GM10248 (cell line): ENCODE data around the gene LRP1.

Source experiments
- CTCF ChIA-PET: fragments of 300-600 bp; sonication (Branson Sonifier 250); formaldehyde crosslinking; extraction: SDS; loops from one replicate; lab custom pipeline; 2021; ENCODE audit warnings: antibody characterized with exemption; lab: Yijun Ruan, JAX
- POLR2A ChIA-PET: fragments of 350-650 bp; sonication (Branson Sonifier 250); formaldehyde crosslinking; extraction: SDS; loops from one replicate; lab custom pipeline; 2020; ENCODE audit warnings: antibody characterized with exemption; lab: Yijun Ruan, JAX
- DNase-seq: peaks from one replicate; pipeline ENCODE4 v3.0.0; 2012; ENCODE audit errors: extremely low spot score
- CTCF ChIP-seq: IDR thresholded peaks from 2 replicates; pipeline ENCODE4 v1.5.1; 2012; ENCODE audit warnings: mild to moderate bottlenecking, low read depth; ENCODE audit errors: extremely low read depth, missing control alignments, control extremely low read depth

Gene LRP1

GRCh38 chr12:57138526-57139272 lies 10.4 kb downstream of the LRP1 start:
- no peak for DNase-seq
- TF ChIP-seq CTCF: no peak
- POLR2A ChIA-PET: no interaction called here
- CTCF ChIA-PET: interaction anchor here (1.6 kb wide), 1 partner anchor 15 kb away, joined by 5 read pairs; no protein-coding TSS in a partner anchor

GRCh38 chr12:57139796-57140649 lies 11.7 kb downstream of the LRP1 start:
- no peak for TF ChIP-seq CTCF
- CTCF ChIA-PET: interaction anchor here (0.8 to 2.5 kb wide), 4 partner anchors 15 to 74 kb away, joined by 3 to 14 read pairs (median 4); partner anchors contain the start of gene STAT6
- POLR2A ChIA-PET: no interaction called here
- DNase-seq: no peak

GRCh38 chr12:57141249-57141648 lies 13.0 kb downstream of the LRP1 start:
- POLR2A ChIA-PET: no interaction called here
- CTCF ChIA-PET: interaction anchor here (0.8 to 2.5 kb wide), 9 partner anchors 17 to 72 kb away, joined by 3 to 14 read pairs (median 3); partner anchors contain the start of gene STAT6
- no peak for TF ChIP-seq CTCF
- no peak for DNase-seq

- no peak for DNase-seq
- ChIA-PET POLR2A (no interaction called here), CTCF (interaction anchor here (1.1 to 2.5 kb wide), 8 partner anchors 17 to 72 kb away, joined by 3 to 14 read pairs (median 4); partner anchors contain the start of gene STAT6)
Measured at GRCh38 chr12:57142121-57142520, 13.8 kb downstream of the LRP1 start.

GRCh38 chr12:57142727-57143126 lies 14.4 kb downstream of the LRP1 start:
- ChIA-PET POLR2A (no interaction called here), CTCF (interaction anchor here (1.2 to 1.4 kb wide), 3 partner anchors 27 to 41 kb away, joined by 3 to 5 read pairs (median 3); partner anchors contain the start of gene STAT6)
- DNase-seq: no peak
- TF ChIP-seq CTCF: no peak

More at GRCh38 chr12:57142121-57142520, 13.8 kb downstream of the LRP1 start:
- no peak for TF ChIP-seq CTCF

- TF ChIP-seq CTCF: no peak
- POLR2A ChIA-PET: no interaction called here
- CTCF ChIA-PET: no interaction called here
- no peak for DNase-seq
Measured at GRCh38 chr12:57143454-57143853, 15.2 kb downstream of the LRP1 start.
